HepG2 (cell line): ENCODE data around the gene AURKA.

Source experiments
- HNRNPH1 ChIP-seq: fragments of 200-400 bp; formaldehyde crosslinking; optimal IDR thresholded peaks from 2 replicates; pipeline ENCODE3; 2017; ENCODE audit warnings: mild to moderate bottlenecking, low read depth, low read length
- MED8 ChIP-seq: sonication (generic); formaldehyde crosslinking; IDR thresholded peaks from 2 replicates; pipeline ENCODE4 v1.8.1; 2023; ENCODE audit warnings: mild to moderate bottlenecking, missing genetic modification reagents; ENCODE audit not compliant: insufficient replicate concordance
- POLR2AphosphoS5 ChIP-seq: IDR thresholded peaks from 2 replicates; pipeline ENCODE4 v1.6.1; 2012; ENCODE audit warnings: low read depth, low read length
- SNAPC2 ChIP-seq: sonication (generic); formaldehyde crosslinking; IDR thresholded peaks from 2 replicates; pipeline ENCODE4 v1.8.1; 2022; ENCODE audit warnings: mild to moderate bottlenecking, missing genetic modification reagents
- STAG1 ChIP-seq: sonication (generic); formaldehyde crosslinking; IDR thresholded peaks from 2 replicates; pipeline ENCODE4 v1.4.0; 2020; ENCODE audit warnings: missing genetic modification reagents
- ZMAT3 ChIP-seq: sonication (generic); formaldehyde crosslinking; conservative IDR thresholded peaks from 2 replicates; pipeline ENCODE4 v1.7.0; 2021; ENCODE audit warnings: missing genetic modification reagents
- ZNF570 ChIP-seq: sonication (generic); formaldehyde crosslinking; IDR thresholded peaks from 2 replicates; pipeline ENCODE4 v1.4.0; 2020; ENCODE audit warnings: mild to moderate bottlenecking, missing genetic modification reagents, borderline replicate concordance
- ZNF737 ChIP-seq: sonication (generic); formaldehyde crosslinking; IDR thresholded peaks from 2 replicates; pipeline ENCODE4 v1.5.0; 2020; ENCODE audit warnings: missing genetic modification reagents, mild to moderate bottlenecking, borderline replicate concordance
- ZSCAN30 ChIP-seq: sonication (generic); formaldehyde crosslinking; IDR thresholded peaks from 2 replicates; pipeline ENCODE4 v1.5.0; 2020; ENCODE audit warnings: mild to moderate bottlenecking, missing genetic modification reagents
- TF ChIP-seq, protein P1 (sequence below): sonication (generic); formaldehyde crosslinking; IDR thresholded peaks from 2 replicates; pipeline ENCODE4 v1.5.0; 2020; ENCODE audit warnings: mild to moderate bottlenecking, missing genetic modification reagents, moderate library complexity
- TF ChIP-seq, protein P2 (sequence below): IDR thresholded peaks from 2 replicates; pipeline ENCODE4 v1.6.1; 2012; ENCODE audit warnings: inconsistent platforms

DNA sequence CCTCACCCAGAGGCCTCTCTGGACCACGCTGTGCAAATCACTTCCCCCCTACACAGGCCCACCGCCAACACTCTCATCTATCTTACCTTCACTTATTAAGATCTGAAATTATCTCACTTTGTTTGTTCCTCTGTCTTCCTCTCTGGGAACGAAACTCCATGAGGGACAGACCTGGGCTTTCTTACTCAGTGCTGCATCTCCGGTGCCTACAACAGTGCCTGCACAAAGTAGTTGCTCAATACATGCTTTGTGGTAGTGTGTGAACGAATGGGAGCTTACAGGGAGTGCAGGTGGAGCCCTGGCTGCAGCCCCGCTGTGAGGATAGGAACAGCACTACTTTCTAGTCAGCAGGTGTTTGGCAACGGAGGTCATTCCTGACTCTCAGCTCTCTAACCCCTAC is 25.4 kb upstream of the AURKA start:
- TF ChIP-seq SNAPC2 (CRISPR knock-in tag) (no peak), ZNF570 (CRISPR knock-in tag) (no peak), MED8 (CRISPR knock-in tag) (no peak), ZMAT3 (CRISPR knock-in tag) (no peak), HNRNPH1 (no peak), ZNF737 (CRISPR knock-in tag) (no peak), STAG1 (CRISPR knock-in tag) (no peak), POLR2AphosphoS5 (no peak), ZSCAN30 (CRISPR knock-in tag) (no peak)
- TF ChIP-seq, protein P1, sequence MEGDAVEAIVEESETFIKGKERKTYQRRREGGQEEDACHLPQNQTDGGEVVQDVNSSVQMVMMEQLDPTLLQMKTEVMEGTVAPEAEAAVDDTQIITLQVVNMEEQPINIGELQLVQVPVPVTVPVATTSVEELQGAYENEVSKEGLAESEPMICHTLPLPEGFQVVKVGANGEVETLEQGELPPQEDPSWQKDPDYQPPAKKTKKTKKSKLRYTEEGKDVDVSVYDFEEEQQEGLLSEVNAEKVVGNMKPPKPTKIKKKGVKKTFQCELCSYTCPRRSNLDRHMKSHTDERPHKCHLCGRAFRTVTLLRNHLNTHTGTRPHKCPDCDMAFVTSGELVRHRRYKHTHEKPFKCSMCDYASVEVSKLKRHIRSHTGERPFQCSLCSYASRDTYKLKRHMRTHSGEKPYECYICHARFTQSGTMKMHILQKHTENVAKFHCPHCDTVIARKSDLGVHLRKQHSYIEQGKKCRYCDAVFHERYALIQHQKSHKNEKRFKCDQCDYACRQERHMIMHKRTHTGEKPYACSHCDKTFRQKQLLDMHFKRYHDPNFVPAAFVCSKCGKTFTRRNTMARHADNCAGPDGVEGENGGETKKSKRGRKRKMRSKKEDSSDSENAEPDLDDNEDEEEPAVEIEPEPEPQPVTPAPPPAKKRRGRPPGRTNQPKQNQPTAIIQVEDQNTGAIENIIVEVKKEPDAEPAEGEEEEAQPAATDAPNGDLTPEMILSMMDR (CRISPR knock-in tag), result no peak
- TF ChIP-seq, protein P2, sequence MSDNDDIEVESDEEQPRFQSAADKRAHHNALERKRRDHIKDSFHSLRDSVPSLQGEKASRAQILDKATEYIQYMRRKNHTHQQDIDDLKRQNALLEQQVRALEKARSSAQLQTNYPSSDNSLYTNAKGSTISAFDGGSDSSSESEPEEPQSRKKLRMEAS, result no peak
